NCI-H1092 (cell line): Measurements from ENCODE around the gene CASS4.
"Not testable (repeated sequence)": the region's sequence is repeated elsewhere in the genome, so short reads cannot be mapped to it uniquely, and the experiment has no call there.

Experiments used
- DNase-seq: peaks from one replicate; lab custom pipeline; 2025; lab: John Stamatoyannopoulos, UW

Gene CASS4

DNA sequence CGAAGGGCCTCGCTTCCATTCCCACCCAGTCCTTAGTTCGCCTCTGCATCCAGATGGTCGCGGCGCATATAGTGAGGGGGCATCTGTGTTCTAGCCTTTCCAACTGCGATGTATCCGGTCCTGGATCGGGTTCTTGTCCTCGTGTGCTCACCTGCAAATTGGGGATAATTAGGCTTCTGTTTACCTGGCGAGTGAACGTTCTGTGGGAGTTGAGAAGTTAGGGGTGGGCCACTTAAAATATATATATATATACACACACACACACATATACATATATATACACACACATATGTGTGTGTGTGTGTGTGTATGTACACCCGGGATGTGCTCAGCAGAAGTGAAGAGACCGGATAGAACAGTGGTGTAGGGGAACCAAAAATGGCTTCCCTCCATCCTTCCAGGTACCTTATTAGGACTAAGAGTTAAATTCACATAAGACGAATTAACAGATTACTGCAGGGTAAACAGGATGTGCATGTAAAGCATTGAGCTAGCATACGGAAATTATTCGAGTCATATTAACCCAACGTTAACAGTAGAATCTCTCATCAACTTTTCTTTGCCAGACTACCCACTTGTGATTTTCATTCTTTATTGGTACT, 19.1 kb upstream of the CASS4 start:
- DNase-seq = no peak

DNA sequence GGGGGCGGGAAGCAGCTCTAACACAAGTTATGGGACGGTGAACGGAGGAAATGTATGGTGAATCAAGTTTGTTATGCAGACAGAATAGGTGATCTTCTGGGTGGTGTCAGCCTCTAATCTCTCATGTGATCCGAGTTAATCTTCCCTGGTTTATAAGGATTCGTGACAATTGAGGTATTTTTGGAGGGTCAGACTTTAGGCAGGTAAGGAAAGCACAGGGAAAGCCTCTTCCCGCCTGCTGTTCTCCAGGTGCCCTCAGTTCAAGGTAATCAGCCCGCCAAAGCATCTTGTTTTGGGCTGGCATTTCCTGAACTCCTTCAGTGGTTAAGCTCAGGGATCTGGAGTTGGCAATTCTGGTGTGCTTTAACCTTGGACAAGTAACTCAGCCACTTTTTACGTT, 18.4 kb upstream of the CASS4 start:
- no peak for DNase-seq

DNA sequence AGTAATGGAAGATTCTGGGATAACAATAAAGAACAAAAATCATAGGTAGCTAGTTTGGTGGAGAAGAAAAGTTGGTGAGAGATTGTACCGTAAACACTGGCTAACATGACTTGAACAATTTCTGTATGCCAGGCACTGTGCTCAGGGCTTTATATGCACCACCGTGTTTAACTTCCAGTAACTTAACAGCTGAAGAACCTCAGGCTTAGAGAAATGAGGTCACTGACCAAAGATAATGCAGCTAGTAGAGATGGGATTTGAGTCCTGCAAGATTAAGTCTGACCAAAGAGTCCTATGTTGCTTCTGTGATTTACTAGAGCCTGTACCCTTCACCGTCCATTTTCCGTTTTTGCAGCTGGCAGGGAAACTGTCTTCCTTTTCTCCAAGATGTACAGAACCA, 16.9 kb upstream of the CASS4 start:
- no peak for DNase-seq

DNA sequence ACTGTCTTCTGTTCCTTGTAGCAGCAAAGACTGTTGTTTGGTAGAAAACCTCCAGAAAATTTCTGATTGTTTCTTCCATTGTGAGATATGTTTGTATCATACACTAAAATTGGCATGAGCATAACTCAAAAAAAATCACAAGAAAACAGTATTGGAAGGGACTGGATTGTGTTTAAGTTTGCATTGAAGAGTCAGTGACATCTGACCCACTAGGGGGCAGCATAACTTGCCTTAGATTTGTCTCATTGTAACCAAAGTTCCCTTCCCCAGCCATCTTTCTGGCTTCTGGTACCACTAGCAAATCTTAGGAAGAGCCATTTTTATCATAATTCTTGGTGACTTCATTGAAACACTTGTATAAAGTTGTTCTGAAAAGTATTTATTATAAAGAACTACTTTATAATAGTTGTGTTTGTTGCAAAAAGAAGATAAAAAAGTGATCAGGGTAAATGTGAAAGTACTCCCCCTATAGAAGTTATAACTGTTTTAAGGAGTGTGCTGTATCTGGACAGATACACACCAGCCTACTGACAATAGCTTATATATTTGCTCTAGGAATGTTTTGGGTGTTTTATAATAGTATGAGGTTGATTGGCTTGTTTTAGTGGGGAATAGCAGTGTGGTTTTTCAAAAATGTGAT, 11.9 kb upstream of the CASS4 start:
- DNase-seq = no peak

DNA sequence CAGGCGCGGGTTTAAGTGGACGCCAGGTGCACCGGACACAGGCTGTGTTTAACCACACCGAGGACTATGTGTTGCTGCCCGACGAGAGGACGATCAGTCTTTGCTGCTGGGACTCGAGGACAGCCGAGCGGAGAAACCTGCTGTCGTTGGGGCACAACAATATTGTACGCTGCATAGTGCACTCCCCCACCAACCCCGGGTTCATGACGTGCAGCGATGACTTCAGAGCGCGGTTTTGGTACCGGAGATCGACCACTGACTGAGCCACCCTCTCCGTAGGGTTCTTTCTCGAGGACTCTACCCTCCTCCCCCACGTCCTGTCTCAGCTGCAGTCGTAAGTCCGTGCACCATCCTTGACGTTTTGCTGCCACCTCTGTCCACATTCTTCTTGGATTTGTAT, 8.6 kb upstream of the CASS4 start:
- no peak for DNase-seq

DNA sequence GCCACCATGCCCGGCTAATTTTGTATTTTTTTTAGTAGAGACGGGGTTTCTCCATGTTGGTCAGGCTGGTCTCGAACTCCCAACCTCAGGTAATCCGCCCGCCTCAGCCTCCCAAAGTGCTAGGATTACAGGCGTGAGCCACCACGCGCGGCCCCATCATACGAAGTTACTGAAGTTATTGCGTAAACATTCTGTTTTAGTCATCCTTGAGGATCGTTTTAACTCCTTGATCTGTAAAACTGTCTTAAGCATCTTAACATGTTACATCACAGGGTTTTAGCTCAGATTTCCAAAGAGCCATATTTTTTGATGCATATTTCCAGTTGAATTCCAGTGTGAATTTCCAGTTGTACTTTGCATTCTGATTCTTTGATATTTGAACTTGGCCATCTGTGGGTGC, 6.7 kb upstream of the CASS4 start:
- not testable (repeated sequence) for DNase-seq

DNA sequence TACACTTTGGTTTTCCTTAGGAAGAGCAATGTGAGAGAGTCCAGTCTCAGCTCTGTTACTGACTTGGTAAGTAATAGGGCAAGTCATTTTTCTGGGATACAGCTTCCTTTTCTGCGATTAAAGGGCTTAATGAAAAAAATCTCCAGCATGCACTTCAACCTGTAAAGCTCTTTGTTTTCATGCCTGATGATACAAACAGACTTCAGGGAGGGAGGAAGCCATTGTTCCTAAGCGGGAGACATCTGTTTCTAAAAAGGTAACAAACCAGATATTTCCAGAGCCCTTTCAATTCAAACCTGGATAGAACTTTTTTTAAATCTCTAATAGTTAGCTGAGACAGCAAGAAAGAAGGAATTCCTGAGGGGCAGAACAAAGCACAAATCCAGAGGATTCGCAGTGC, 5.2 kb upstream of the CASS4 start:
- DNase-seq = no peak

DNA sequence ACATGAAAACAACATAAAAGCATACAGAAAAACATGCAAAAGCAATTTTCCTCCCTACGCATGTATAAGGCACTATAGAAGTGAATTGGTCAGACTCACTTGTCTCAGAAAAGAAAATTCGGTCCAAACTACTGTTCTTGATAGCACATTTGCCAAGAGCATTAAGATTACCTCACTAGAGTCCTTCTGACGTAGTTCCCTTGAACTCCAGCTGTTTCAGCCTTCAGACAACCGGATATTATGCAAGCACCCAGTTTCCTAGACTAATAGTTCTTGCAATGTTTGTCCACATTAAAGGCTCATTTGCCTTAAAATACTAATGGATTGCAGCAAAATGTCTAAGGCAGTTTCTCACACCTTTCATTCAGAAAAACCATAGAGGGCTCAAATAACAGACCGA, 2.5 kb upstream of the CASS4 start:
- DNase-seq = no peak

DNA sequence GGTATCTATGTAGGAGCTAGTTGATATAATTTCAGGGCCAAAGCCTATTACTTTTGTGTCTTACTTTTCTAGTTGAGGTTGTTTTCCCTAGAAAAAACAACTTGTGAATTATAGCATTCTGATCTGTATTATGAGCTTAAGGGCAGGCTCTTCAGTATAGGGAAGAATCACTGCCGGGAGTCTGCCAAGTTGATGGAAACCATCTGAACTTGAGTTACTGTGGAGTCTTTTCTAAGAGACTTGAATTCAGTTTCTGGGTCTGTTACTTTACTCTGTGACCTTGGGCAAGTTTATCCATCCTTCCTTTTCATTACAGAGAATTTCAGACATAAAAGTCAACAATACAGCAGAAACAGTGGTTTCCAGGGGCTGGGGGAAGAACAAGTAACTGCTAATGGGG, 2.1 kb upstream of the CASS4 start:
- no peak for DNase-seq

DNA sequence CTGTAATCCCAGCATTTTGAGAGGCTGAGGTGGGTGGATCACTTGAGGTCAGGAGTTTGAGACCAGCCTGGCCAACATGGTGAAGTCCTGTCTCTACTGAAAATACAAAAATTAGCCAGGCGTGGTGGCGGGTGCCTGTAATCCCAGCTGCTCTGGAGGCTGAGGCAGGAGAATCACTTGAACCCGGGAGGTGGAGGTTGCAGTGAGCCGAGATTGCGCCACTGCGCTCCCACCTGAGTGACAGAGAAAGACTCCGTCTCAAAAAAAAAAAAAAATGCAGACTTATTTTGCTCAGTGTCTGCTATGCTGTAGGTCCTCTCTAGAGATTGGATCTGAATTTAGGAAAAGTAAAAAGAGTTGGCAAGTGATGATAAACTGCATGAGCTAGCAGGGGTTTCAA, 773 bp upstream of the CASS4 start:
- not testable (repeated sequence) for DNase-seq

DNA sequence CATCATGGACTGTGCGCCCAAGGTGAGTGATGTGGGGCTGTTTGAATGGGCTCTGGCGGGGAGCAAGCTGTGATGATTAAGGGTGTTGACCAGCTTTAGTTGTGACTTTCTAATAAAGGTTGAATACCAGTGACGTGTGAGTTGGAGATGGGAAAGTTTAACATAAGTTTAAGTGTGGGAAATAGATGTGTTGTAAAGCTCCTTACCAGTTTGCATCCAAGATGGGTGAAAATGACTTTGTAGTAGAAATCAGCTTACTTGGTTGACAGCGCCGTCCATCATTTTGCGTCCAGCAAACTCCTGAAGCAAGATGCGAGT, 372 bp downstream of the CASS4 start:
- no peak for DNase-seq

DNA sequence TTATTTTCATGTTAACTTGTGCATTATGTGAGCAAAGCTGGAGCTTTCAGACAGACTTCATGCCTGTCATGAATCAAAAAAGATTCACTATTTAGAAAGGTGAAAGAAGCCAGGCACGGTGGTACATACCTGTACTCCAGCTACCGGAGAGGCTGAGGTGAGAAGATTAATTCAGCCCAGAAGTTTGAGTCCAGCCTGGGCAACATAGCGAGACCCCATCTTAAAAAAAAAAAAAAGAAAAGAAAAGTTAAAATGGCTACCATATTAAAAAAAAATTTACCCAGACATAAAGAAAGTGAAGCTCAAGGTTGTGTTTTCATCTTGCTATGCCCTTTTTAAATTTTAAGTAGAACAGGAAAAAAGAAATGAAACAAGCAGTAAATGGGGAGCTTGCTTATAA, 889 bp downstream of the CASS4 start:
- no peak for DNase-seq

DNA sequence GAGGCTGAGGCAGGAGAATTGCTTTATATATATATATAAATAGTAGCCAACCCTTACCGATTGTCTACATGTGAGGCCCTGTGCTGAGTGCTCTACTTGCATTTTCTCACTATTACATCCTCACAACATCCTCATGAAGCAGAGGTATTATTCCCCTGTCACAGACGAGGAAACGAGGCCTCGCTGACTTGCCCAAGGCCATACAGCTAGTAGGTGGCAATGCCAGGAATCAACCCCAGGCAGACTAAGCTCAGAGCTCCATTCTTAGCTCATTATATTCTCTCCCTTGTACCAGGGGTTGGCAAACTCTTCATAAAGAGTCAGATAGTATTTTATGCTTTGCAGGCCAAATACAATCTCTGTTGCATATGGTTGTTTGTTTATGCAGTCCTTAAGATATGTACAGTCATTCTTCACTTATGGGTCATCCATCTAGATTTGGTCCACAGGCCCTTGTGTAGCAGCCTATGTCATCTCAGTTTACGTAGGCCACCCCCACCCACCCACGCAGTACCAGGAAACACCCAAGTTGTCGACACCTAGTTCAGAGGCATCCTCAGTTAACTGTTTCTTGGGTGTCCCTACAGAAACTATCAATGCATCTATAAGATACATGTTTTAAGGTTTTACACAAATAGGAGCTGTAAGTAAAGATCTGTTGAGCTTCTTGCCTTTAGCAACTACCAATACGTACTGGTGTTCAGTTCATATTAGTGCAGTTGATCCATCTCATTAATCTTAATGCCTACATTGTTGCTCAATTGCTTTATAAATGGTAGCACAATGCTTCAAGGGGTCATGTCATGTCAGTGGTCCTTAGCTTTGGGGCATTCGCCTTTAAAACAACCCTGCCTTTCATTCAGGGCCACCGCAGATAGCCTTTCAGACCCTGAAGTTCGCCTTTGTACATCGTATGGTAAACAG, 3.0 kb downstream of the CASS4 start:
- DNase-seq = no peak

DNA sequence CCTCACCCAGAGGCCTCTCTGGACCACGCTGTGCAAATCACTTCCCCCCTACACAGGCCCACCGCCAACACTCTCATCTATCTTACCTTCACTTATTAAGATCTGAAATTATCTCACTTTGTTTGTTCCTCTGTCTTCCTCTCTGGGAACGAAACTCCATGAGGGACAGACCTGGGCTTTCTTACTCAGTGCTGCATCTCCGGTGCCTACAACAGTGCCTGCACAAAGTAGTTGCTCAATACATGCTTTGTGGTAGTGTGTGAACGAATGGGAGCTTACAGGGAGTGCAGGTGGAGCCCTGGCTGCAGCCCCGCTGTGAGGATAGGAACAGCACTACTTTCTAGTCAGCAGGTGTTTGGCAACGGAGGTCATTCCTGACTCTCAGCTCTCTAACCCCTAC, 5.3 kb downstream of the CASS4 start:
- DNase-seq = no peak

DNA sequence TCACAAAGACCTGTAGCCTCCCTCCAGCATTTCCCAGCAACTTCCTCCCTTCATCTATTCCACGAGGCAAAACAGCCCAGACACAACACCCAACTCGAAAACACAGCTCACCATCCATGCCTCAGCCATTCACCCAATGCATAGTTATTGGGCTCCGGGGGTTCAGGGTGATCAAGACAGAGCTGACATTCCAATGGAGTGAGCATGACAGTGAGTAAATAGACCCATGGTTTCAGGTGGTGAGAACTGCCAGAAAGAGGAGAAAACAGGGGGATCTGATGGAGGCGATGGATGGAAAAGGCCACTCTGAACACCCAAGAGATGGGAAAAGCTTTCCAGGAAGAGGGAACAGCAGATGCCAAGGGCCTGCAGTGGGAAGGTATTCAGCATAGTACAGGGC, 5.9 kb downstream of the CASS4 start:
- DNase-seq = no peak

DNA sequence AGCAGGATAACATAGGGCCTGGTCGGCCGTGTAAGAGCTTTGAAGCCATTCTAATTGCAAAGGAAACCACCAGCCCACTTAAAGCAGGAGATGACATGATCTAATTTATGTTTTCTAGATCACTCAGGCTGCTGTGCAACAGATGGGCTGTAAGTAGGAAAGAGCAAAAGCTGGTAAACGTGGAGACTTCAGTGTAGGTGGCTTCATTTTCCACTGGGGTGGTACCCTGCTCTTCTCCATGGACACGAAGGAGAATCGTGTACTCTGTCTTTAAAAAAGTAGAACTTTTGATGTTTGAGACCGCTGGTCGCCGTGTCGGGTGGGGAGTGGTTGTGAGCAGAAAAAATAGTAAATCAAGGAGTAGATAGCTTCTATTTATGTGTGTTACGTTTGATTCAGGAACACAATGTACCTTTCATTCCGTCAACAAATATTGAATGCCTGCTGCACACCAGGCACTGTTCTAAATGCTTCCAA, 6.4 kb downstream of the CASS4 start:
- DNase-seq = no peak

DNA sequence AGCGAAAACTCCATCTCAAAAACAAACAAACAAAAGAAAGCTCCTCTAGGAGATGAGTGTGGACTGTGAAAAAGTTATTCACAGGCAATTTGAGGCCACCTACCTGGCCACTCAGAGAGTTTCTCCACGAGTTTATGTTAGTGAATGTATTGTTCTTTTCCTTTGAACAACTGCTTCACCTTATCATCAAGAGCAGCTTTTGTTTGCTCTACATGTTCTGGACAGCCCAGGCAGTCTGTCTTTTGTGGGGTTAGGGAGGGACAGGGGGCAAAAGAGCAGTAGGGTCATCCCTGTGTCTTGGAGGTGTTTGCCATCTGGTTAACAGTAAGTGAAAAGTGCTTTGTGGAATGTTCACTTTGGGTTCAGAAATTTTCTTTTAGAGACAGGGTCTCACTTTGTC, 8.0 kb downstream of the CASS4 start:
- DNase-seq = no peak

DNA sequence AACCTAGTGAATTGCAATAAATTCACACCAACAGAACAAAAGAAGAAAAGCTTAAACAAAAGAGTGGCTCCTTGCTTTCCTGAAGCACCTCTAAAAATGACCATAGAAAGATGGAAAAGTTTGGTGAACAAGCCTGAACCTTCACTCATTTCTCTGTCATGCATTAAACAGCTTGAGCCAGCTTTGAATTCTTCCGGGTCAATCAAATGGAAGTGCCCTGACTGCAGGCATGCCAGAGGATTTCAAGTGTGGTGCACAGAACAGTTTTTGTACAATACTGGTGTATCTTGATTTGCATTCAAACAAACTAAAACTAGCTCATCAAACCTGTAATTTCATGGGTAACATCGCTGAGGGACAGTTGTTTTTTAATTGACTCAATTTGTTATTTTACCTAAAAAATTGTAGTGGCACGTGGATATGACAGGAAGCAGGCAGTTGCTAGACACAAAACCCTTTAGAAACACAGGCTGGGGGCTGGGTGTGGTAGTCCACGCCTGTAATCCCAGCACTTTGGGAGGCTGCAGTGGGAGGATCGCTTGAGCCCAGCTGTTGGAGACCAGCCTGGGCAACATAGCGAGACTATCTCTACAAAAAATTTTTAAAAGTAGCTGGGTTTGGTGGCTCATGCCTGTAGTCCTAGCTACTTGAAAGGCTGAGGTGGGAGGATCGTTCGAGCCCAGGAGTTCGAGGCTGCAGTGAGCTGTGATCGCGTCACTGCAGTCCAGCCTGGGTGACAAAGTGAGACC, 9.1 kb downstream of the CASS4 start:
- DNase-seq = no peak

DNA sequence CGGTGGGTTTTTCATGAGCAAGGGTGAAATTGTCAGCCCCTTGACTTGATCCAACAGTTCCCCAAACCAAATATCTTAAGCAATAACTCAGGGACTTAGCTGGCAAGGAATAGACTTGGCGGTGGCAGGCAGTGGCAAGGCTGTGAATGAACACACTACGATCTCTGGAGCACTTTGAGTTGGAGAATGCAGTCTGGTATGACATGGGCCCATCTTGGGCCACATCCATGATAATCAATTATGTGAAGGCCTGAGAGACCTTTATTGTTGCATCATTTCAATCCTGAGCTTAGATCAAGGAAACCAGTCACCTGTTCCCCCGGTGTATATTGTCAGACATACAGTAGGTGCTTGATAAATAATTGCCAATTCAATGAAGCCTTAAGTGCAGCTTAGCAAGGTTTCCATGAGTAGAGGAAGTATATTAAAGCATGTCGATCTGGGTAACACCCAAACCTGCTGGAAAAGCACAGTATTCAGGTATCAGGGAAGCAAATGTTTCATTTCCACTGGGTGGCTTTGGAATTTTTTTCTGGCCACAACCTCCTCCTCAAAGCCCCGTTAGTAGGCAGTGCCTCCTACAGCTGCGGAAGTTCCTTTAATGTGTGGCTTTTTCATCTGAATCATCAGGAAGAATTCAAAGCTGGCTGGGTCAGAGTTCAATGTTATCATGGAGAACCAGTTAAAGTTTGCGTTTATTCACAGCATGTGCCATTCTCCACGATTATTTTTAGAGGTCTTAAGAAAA, 10.2 kb downstream of the CASS4 start:
- DNase-seq = no peak

DNA sequence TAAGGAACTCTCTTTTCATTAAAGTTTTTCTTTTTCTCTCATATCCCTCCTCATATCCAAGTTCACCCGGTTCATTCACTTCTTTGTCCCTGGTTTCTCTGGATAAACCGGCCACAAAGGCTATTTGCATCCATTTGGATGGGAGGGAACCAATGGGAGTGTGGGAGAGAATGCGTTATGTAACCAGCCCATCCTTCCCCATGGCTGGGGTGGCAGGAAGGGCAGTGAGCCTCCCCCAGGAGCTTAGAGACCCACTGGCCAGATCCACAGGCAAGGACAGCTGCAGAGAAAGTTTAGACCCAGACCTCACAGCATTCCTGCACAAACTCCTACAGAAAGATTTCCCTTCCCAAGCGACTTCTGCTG, 10.7 kb downstream of the CASS4 start:
- DNase-seq = no peak

DNA sequence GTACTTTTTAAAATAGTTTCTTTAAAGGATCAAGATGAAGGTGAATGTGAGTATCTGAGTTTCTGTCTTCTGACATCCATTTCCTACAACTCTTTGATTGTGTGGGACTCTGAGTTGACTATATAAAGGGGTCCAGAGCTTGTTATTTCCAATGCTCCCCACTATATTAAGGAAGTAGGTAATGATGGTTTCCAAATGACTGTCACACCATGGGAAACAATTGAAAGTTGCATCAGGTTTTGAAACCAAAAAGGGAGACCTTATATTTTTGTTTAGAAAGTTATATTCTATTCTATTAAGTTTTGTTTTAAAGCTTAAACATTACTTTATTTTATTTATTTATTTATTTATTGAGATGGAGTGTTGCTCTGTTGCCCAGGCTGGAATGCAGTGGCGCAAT, 11.2 kb downstream of the CASS4 start:
- no peak for DNase-seq

DNA sequence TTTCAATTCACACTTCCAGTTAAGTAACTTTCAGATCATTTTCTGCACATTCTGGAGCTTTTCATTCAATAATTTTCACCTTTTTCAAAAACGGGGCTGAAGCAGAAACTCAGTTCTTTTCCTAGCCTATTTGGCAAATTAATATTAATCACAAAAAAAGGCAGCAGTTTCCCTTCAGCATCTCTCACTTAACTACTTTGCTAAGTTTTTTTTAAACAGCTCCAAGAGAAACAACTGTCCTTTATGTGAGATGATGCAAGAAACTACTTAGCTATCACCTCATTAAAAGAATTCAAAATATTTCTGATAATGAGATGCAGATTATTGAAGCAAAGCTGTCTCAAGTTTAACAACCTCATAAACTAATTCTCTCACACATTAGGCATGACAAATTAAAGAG, 11.8 kb downstream of the CASS4 start:
- no peak for DNase-seq
